DND-41 (cell line): ENCODE data around the gene LYRM4.

Experiments
- ATAC-seq: fragments of 200-7000 bp; cut with Tn5 transposase; 3 replicates; pipeline ENCODE4 v1.9.1; 2021; ENCODE audit warnings: low read depth; ENCODE audit not compliant: insufficient read depth
- DNase-seq: peaks from one replicate; pipeline ENCODE4 v3.0.0-alpha.2; 2020
- H2AFZ ChIP-seq: 2 replicates; pipeline ENCODE4 v1.6.0; 2012; ENCODE audit warnings: low read depth, low read length
- H3K27ac ChIP-seq: 2 replicates; pipeline ENCODE4 v1.5.1; 2012; ENCODE audit warnings: low read length, inconsistent platforms
- H3K27me3 ChIP-seq: fragments of 200-600 bp; sonication (generic); 2 replicates; pipeline ENCODE4 v1.6.0; 2012; ENCODE audit warnings: low read length, mild to moderate bottlenecking, inconsistent platforms; ENCODE audit not compliant: insufficient read depth, poor library complexity
- H3K36me3 ChIP-seq: 2 replicates; pipeline ENCODE4 v1.5.1; 2012; ENCODE audit warnings: low read length, inconsistent platforms; ENCODE audit not compliant: insufficient read depth
- H3K4me1 ChIP-seq: 2 replicates; pipeline ENCODE4 v1.5.1; 2012; ENCODE audit warnings: mild to moderate bottlenecking, low read length; ENCODE audit not compliant: insufficient read depth
- H3K4me2 ChIP-seq: 2 replicates; pipeline ENCODE4 v1.6.0; 2012; ENCODE audit warnings: mild to moderate bottlenecking, moderate library complexity, low read length, inconsistent platforms; ENCODE audit not compliant: insufficient read depth
- H3K4me3 ChIP-seq, 2 experiments: fragments of 200-600 bp in 1 of 2; shearing (Covaris generic) in 1 of 2; 2 replicates each; pipeline ENCODE4 v1.5.1; 2012 to 2016; ENCODE audit warnings: inconsistent platforms in 2 of 2, low read length in 2 of 2, mild to moderate bottlenecking in 2 of 2, low read depth in 1 of 2, moderate library complexity in 1 of 2
- H3K79me2 ChIP-seq: 2 replicates; pipeline ENCODE4 v1.6.0; 2012; ENCODE audit warnings: low read length, inconsistent platforms; ENCODE audit not compliant: insufficient read depth
- H3K9ac ChIP-seq: 2 replicates; pipeline ENCODE4 v1.6.0; 2012; ENCODE audit warnings: low read depth, mild to moderate bottlenecking, inconsistent platforms, low read length, moderate library complexity
- H3K9me3 ChIP-seq: 2 replicates; pipeline ENCODE4 v1.5.1; 2012; ENCODE audit warnings: low read length, moderate library complexity, mild to moderate bottlenecking, inconsistent platforms; ENCODE audit not compliant: insufficient read depth, severe bottlenecking
- H4K20me1 ChIP-seq: 2 replicates; pipeline ENCODE4 v1.6.0; 2012; ENCODE audit warnings: low read length; ENCODE audit not compliant: insufficient read depth
- CTCF ChIP-seq: IDR thresholded peaks from 2 replicates; pipeline ENCODE4 v1.5.1; 2012; ENCODE audit warnings: borderline replicate concordance, low read length, moderate library complexity, mild to moderate bottlenecking; ENCODE audit not compliant: poor library complexity, severe bottlenecking; ENCODE audit errors: extremely low read depth
- EZH2 ChIP-seq: IDR thresholded peaks from 3 replicates; pipeline ENCODE4 v1.6.1; 2012; ENCODE audit warnings: borderline replicate concordance, low read depth, mild to moderate bottlenecking, moderate library complexity, low read length, inconsistent platforms; ENCODE audit not compliant: severe bottlenecking

The LYRM4 gene

DNA sequence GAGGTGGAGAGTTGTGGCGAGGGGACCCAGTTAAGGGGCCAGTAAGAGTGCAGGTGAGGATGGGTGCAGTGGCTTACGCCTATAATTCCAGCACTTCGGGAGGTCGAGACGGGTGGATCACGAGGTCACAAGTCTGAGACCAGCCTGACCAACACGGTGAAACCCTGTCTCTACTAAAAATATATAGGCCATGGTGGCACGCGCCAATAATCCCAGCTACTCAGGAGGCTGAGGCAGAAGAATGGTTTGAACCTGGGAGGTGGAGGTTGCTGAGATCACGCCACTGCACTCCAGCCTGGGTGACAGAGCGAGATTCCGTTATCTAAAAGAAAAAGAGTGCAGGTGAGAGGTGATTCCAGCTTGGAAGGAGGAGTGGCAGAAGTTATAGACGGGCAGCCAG, 147.7 kb downstream of the LYRM4 start:
- Histone ChIP-seq H3K4me2 (no peak overlapping the region), H3K9ac (no peak overlapping the region), H2AFZ (no peak overlapping the region), H3K36me3 (peaks cover 5% of the 10 kb centered on the region; the same call in 1 of the 2 replicates), H3K79me2 (no peaks in the 10 kb centered on the region), H3K27me3 (no peaks in the 10 kb centered on the region), H3K9me3 (no peaks in the 10 kb centered on the region), H3K27ac (no peak overlapping the region), H4K20me1 (no peaks in the 10 kb centered on the region; the same call in 1 of the 2 replicates), H3K4me3 (no peak overlapping the region), H3K4me1 (no peaks in the 10 kb centered on the region)
- ATAC-seq: no peak
- TF ChIP-seq EZH2 (no peak), CTCF (no peak)
- no peak for DNase-seq

DNA sequence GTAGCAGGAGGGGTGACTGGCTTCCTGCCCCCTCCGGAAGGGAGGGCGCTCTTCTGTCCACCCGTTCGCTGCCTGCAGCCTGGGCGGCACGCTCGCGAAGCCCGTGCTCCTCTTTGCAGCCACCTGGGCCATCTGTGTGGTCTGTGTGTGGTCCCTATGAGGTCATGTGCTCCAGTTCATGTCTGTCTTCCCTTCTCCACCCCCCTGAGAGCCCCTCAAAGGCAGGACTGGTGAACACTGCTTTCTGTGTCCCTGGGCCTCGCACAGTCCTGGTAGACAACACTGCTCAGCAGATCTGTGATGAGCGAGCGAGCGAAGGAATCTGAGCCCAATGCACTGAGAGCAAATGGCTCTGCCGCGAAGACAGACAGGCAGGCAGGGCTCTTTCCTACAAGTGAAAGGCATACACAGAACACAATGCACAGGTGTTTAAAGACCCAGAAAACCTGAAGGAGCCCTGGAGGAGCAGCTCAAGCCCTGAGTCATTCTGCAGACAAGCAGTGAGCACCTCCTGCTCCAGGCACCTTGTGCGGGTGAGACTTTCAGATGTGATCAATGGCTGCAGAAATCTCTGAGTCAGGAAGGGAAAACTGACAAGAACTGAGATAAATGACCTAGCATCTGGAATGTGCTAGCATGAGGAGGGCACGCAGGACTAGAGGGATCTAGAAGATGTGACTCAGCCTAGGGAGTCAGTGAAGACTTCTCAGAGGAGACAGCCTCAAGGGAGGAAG, 148.5 kb downstream of the LYRM4 start:
- H3K79me2 ChIP-seq: no peaks in the 10 kb centered on the region
- DNase-seq (no peak), ATAC-seq (no peak)
- H3K4me3 ChIP-seq: no peak overlapping the region
- H4K20me1 ChIP-seq: no peaks in the 10 kb centered on the region; the same call in 1 of the 2 replicates
- no peak overlapping the region for H3K27ac ChIP-seq
- no peaks in the 10 kb centered on the region for H3K4me1 ChIP-seq
- peaks cover 5% of the 10 kb centered on the region; the same call in 1 of the 2 replicates for H3K36me3 ChIP-seq
- no peak for TF ChIP-seq CTCF
- H3K9ac ChIP-seq: no peak overlapping the region
- no peak overlapping the region for H2AFZ ChIP-seq
- H3K9me3 ChIP-seq: no peaks in the 10 kb centered on the region
- no peaks in the 10 kb centered on the region for H3K27me3 ChIP-seq
- H3K4me2 ChIP-seq: no peak overlapping the region

DNA sequence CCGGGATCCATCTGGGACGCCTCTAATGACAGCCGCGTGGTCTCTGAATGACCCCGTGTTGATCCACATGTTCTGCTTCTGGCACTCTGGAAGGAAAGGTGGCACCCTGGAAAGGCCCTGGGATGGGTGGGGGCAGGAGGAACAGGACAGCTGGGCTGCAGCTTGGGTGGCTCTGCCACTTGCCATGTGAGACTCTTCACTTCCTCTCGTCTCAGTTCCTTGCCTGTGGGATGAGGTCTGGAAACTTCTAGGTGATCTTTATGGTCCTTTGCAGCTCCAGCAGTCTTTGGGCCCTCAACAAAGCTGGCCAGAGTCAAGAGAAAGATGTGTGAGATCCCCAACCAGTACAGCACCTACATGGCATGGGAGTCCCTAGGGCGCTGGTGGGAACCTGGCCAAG, 149.1 kb downstream of the LYRM4 start:
- no peak for TF ChIP-seq CTCF
- no peak for TF ChIP-seq EZH2
- Histone ChIP-seq H3K4me1 (no peaks in the 10 kb centered on the region), H3K36me3 (peaks cover 5% of the 10 kb centered on the region; the same call in 1 of the 2 replicates), H4K20me1 (no peaks in the 10 kb centered on the region; the same call in 1 of the 2 replicates), H2AFZ (no peak overlapping the region), H3K79me2 (no peaks in the 10 kb centered on the region), H3K4me2 (no peak overlapping the region), H3K4me3 (no peak overlapping the region), H3K9me3 (no peaks in the 10 kb centered on the region), H3K9ac (no peak overlapping the region), H3K27me3 (no peaks in the 10 kb centered on the region), H3K27ac (no peak overlapping the region)
- DNase-seq (no peak), ATAC-seq (no peak)
